HG03039 (cell line): ENCODE results near the gene TNNI3.

Experiments
- ATAC-seq: cut with Tn5 transposase; IDR thresholded peaks from one replicate; pipeline ENCODE4 v1.9.1; 2021; ENCODE audit warnings: mild to moderate bottlenecking, moderate library complexity; ENCODE audit not compliant: unreplicated experiment

Gene TNNI3

DNA sequence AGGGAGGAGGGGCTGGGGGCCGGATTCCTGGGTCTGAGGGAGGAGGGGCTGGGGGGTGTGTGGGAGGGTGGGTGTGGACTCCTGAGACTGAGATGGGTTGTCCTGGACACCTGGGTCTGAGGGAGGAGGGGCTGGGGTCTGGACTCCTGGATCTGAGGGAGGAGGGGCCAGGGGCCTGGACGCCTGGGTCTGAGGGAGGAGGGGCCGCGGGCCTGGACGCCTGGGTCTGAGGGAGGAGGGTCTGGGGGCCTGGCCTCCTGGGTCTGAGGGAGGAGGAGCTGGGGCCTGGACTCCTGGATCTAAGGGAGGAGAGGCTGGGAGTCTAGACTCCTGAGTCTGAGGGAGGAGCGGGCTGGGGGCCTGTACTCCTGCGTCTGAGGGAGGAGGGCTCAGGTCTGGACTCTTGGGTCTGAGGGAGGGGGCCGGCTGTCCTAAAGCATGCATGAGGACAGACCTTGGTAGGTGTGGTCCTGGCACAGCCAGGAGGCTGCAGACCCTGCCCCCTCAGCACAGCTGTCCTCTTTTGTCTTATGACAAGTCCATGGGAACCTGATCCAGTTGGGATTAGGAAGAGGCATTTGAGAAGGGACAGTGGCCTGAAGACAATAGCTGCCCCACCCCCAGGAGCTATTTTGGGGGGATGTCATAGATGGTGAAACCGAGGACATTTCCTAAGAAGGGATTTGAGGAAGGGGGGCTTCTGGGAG, 9.8 kb downstream of the TNNI3 start:
- no peak for ATAC-seq

GRCh38 chr19:55146705-55147273, 10.7 kb downstream of the TNNI3 start:
- ATAC-seq = no peak

GRCh38 chr19:55146078-55146704, 11.3 kb downstream of the TNNI3 start:
- ATAC-seq = no peak

DNA sequence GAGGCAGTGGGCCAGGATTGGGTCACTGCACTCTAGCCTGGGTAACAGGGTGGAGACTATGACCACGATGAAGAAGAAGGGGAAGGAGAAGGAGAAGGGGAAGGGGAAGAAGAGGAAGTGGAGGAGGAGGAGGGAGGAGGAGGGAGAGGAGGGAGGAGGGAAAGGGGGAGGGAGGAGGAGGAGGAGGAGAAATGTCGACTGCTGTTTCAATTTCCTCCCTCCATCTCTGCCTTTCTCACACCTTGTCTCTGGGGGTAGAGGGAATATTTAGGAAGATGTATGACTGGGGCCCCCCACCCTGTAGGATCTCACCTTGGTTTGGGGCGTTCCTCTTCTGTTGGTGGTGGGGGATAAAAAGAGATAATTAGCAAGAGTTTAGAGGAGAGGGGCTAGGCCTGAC, 12.3 kb downstream of the TNNI3 start:
- no peak for ATAC-seq

DNA sequence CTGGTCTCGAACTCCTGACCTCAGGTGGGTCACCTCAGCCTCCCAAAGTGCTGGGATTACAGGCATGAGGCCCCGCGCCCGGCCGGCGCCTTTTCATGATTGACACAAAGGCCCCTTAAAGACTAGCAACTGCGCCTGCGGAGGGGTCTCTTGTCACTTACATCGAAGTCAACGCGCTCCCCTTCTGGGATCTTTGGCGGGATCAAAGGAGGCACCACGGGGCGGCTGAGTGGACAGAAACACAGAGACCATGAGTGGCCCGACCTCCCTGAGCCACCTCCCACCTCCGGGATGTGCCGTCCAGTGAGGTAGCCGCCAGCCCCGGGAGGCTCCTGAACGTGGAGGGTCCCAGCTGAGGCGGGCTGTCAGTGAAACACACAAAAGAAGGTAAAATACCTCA, 15.8 kb downstream of the TNNI3 start:
- no peak for ATAC-seq

DNA sequence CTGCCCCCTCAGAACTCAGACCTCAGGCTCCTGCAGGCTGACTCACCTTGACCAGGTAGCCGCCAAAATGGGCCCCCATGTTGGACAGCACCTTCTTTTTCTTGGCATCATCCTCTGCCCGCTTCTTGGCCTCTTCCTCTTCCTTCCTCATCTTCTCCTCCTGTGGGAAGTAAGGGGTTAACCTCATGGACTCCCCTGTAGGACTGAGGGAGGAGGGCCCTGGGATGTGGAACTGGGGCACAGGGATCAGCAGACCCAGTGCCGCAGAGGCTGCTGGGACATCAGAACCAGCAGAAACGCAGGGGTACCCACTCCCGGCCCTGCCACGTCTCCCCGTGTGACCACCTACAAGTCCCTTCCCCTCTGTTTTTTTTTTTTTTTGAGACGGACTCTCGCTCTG, 19.6 kb downstream of the TNNI3 start:
- no peak for ATAC-seq

GRCh38 chr19:55136399-55137102, 21.0 kb downstream of the TNNI3 start:
- no peak for ATAC-seq

- ATAC-seq = no peak
Observed at GRCh38 chr19:55134736-55135135, 22.8 kb downstream of the TNNI3 start.

DNA sequence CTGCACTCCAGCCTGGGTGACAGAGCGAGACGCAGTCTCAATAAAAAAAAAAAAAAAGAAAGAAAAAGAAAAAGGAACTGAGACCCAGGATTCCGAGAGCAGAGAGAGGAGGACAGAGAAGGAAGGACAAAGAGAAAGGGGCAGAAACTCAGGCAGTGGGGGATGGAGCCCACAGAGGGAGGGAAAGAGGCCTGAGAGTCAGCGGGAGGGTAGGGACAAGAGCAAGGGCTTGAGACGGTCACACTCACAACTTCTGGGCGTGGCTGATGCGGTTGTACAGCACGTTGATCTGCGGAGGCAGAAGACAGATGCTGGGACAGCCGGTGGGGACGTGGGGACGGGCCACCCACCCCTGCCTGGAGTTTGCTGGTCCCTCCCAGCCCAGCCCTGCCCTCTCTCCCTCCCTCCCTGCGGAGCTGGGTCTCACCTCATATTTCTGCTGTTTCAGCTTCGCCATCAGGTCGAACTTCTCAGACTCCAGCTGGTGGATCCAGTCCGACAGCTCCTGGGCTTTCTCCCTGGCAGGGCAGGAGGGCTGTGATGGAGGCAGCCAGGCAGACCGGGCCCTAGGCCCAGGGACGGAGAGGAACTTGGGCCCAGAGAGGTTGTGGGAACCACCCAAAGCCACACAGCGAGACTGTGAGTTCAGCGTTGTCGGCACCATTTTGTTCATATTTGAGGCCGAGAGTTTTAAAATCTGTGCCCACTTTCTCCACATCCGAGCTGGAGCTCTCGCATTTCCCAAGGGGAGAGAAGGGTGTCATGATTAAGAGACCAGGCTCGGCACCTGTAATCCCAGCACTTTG, 23.7 kb downstream of the TNNI3 start:
- ATAC-seq = no peak

- ATAC-seq = no peak
Observed at GRCh38 chr19:55132453-55133129, 24.9 kb downstream of the TNNI3 start.

DNA sequence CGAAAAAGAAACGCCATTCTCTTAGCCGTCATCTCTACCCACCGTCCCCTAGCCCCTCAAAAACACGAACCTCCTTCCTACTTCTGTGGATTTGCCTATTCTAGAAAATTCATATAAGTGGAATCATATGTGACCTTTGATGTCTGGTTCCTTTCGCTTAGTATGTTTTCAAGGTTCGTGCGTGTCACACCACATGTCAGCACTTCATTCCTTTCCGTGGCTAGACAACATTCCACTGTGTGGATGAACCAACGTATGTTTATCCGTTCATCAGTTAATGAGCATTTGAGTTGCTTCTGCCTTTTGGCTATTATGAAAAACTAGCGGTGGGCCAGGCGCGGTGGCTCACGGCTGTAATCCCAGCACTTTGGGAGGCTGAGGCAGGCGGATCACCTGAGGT, 26.1 kb downstream of the TNNI3 start:
- no peak for ATAC-seq

GRCh38 chr19:55119053-55119452, 38.5 kb downstream of the TNNI3 start:
- ATAC-seq = no peak

DNA sequence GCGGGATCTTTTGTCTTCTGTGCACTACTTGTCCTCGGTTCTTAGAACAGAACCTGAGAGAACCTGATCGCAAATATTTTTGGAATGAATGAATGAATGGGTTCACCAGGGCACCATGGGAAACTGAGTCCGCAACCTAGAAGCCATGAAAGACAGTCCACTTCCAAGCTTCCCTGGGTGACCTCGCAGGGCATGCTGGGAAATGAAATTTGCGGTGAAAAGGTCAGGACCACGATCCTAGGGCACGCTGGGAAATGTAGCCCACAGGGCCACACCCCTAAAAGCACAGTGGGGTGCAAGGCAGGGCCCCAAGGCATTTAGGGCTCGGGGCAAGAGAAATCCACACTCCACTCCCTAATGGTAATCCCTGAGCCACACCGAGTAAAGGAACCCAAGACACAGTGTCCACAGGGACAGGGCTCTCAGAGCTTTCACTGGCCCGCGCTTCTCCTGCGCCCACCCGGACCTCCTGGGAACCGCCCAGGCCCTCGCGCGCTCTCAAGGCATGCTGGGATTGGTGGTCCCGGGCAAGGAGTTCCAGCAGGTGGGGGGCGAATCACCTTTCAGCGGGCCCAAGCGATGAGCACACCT, 39.0 kb downstream of the TNNI3 start:
- no peak for ATAC-seq

- ATAC-seq = peak; percentile 89
Observed at GRCh38 chr19:55117663-55118391, 39.7 kb downstream of the TNNI3 start.

DNA sequence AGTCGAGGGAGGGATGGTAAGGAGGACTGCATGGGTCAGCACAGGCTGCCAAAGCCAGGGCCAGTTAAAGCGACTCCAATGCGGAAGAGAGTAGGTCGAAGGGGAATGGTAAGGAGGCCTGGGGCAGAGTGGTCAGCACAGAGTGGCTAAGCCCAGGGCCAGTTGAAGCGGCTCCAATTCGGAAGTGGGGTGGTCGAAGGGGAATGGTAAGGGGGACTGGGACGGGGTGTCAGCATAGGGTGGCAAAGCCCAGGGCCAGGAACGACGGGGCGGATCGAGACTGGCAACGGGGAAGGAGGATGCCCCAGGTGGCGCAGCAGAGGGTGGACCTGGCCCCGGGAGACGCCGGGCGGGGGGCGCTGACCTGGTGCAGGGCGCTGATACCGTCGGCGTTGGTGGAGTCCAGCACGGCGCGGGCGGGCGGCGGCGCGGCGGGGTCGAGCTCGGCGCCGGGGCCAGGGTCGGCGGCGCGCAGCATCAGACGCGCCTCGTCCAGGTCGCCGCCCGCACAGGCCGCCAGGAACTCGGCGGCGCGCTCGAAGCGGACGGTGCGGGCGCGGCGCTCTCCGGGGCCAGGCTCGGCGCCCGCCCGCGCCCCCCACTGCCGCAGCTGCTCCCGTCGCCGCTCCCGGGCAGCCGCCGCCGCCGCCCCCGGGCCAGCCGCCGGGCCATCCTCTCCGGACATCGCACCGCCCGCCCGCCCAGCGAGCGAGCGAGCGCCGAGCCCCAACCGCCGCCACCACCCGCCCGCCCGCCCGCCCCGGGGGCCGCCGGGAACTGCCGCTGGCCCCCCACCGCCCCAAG, 40.5 kb downstream of the TNNI3 start, which contains the start of gene PPP1R12C:
PPP1R12C (minus strand) TSS at position 779 of the 804 bp plus-strand sequence; CDS start at position 685, 94 bp downstream.
- ATAC-seq = peak; percentile 4

GRCh38 chr19:55116232-55116858, 41.2 kb downstream of the TNNI3 start:
- no peak for ATAC-seq

- ATAC-seq = no peak
Observed at GRCh38 chr19:55115446-55116065, 42.0 kb downstream of the TNNI3 start.
